ENCODE results near the gene RTP5.

Gene RTP5

DNA sequence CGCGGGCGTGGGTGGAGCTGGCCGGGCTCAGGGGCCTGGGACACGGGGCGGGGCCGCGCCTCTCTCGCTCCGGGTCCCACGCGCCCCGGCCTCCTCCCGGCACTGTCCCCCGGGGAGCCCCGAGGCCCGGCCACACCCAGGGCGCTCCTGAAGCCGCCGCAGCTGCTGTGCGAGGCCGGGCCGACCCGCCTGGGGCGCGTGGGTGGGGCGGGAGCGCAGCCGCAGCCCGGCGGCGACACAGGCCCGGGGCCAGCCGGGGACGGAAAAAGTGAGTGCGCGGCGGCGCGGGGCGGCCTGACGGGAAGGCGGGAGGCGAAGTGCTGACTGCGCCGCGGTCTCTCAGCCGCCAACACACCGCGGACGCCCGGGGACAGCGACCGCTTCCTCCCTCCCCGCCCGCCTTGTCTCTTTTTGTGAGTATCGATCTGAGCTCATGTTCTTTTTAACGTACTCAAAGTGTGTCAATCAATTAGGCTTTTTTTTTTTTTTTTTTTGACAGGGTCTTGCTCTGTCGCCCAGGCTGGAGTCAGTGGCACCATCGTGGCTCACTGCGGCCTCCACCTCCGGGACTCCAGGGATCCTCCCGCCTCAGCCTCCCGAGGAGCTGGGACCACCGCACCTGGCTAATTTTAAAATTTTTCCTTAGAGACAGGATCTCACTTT lies 25.3 kb upstream of the RTP5 start:
- DNase-seq = peak; percentile 88

DNA sequence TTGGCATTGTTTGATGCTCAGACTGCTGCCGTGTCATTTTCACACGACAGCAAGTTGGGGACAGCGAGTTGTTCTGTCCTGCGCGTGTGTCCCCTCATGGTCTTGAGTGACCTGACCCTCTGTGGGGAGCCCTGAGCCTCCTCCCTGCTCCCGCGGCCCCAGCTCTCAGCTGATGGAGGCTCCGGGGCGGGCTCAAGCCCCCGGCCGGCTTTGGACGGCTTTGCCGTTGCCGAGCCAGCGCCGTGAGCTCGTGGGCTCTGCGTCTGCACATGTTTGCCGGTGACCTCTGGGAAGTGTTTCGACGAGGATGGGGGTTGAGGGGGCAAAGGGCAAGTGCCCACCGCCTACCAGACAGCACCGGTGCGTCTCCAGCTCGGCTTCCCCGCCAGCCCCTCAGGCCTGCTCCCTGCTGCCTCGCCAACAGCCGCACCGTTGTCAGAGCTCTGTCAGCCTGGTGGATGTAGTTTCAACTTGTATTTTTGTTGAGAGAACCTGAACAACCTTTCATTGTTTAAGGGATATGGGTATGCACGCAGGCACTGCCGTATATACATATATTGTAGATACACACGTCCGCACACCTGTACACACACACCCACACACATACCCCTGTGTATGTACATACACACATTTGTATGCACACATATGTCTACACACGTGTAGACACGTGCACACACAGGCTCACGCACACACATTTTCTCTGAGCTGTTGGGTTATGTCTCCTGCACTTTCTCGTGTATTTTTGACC lies 24.5 kb upstream of the RTP5 start:
- no peak for DNase-seq

DNA sequence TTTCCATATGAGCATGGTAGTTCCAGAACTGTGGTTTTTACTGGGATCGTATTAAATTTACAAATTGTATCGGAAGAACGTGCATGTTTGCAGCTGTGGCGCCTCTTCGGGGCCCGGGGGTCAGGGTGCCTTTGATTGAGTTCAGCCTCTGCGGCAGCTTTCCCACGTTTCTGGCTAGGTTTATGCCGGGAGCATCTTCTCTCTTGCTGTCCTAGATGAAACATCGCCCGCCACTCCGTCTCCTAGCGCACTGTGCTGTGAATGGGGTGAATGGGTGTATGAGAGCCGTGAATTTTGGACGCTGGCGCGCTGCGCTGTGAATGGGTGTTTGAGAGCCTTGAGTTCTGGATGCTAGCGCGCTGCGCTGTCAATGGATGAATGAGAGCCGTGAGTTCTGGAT lies 23.1 kb upstream of the RTP5 start:
- no peak for DNase-seq

DNA sequence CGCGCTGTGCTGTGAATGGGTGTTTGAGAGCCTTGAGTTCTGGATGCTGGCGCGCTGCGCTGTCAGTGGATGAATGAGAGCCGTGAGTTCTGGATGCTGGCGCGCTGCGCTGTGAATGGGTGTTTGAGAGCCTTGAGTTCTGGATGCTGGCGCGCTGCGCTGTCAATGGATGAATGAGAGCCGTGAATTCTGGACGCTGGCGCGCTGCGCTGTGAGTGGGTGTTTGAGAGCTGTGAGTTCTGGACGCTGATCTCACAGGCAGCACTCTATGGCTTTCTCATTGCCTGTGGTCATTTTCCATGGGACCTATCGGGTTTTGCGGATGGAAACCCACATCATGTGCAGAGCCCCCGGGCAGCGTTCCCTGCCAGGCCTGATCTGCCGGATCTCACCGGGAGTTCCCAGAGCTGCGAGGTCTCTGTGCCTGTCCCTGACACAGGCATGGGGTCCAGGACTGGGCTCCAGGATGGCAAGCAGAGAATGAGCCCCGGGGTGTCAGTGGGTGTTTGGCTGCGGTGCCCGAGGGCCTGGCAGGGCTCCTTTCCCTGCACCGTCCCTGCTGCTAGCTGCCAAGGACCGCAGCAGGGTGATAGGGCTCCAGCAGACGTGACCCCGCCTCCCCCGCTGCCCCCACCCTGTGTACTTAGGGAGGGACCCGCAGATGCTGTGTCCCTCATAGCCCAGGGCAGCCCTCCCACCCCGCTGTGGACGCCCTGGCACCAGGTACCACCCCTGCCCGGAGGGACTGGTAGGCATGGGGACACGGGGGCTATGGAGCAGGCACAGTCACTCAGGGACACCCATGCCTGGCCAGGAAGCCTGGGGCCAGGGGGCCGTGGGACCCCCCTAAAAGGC lies 20.5 kb upstream of the RTP5 start:
- no peak for DNase-seq

DNA sequence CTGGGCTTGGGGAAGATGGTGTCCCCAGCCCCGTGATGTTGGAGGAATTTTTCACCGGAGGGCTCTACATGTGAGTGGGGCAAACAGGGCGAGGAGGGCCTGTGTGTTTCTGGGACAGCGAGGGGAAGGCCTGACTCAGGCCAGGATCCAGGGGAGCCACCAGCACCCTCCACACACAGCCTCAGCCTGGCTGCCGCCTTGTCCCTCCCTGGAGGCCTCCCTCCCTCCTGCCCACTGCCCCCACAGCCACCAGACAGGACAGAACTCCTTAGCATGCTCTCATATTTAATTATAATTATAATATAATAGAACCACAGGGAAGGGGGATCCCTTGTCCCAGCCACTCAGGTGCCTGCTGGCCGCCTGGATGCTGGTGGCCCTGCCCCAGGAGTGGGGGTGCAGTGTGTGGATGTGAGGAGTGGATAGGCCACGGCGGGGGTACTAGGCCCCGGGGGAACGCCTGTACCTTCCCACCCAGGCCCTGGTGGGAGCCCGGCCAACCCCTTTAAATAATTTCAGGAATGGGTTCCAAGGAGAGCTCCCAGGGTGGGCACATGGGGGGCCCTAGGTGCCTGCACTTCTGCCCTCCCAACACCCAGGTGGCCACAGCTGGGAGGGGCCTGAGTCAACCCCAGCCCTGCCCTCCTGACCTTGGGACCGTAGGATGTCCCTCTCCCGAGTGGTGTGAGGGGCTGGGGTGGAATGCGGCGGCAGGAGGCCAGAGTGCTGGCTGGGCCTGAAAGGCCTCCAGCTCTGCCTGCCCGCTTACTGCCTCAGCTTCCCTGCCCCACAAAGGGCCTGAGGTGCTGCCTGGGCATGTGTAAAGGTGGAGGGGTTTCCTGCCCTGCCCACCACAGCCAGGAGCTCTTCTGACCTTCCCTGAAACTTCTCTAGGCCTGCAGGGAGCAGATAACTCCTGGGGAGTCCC lies 19.6 kb upstream of the RTP5 start:
- DNase-seq = no peak

DNA sequence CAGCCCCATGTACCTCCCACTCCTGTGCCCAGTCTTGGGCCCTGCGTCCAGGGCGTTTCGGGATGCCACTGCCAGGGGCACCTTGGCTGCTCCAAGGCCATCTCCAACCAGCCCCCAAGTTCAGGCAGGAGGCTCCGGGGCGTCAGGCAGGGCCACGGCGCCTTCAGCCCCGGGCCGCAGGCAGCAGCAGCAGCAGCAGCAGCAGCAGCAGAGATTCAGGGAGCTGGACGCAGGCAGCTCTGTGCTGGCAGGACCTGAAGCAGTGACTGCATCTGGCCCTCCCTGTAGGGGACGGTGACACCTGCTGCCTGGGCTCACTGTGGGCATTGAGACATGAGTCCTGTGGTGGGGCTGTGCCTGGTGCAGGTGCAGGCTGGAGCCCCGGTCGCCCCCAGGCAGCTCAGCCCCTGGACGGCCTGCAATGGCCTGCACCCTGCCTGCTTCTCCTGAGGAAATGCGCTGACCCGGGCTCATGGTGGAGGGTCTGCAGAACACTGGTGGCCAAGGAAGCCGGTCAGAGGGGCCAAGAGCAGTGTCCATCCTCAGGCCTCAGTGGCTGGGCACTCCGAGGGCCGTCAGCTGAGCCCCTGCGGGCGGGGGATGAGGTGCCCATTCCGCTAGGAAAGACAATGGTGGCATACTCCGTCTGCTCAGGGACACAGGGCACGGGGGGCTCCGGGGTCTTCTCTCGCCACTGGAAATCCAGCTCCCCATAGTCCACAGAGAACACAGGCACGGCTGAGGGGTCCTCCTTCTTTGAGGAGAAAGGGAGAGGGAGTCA lies 18.8 kb upstream of the RTP5 start:
- no peak for DNase-seq

DNA sequence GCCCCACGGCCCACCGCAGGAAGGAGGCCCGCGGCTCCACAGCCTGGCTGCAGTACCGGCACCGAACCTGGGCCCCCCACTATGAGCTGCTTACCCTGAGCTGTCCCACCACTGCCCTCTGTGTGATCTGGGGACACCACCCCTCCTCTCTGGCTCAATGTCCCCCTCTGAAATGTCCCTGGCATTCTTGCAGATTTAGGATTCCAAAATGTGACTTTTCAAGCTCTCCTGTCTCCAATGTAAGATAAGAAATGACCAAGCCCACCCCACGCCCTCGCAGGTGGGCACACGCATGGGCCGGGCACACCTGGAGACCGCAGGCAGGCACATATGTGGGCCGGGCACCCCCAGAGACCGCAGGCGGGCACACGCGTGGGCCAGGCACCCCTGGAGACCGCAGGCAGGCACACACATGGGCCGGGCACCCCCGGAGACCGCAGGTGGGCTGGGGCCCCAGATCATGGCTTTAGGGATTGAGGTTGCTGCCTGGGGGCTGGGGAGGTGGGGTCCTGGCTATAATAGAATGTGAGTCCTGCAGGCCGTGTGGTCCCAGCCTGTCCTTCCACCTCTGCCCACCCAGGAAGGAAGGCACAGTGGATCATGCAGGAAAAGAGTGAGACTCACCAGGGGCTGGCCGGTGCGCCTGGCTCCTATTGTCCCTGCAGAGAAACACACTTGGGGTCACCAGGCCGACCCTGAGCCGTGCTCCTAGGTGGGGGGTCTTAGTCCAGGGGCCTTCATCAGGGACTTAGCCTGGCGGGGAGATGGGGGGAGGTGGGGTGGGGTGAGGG lies 18.0 kb upstream of the RTP5 start:
- DNase-seq = no peak

DNA sequence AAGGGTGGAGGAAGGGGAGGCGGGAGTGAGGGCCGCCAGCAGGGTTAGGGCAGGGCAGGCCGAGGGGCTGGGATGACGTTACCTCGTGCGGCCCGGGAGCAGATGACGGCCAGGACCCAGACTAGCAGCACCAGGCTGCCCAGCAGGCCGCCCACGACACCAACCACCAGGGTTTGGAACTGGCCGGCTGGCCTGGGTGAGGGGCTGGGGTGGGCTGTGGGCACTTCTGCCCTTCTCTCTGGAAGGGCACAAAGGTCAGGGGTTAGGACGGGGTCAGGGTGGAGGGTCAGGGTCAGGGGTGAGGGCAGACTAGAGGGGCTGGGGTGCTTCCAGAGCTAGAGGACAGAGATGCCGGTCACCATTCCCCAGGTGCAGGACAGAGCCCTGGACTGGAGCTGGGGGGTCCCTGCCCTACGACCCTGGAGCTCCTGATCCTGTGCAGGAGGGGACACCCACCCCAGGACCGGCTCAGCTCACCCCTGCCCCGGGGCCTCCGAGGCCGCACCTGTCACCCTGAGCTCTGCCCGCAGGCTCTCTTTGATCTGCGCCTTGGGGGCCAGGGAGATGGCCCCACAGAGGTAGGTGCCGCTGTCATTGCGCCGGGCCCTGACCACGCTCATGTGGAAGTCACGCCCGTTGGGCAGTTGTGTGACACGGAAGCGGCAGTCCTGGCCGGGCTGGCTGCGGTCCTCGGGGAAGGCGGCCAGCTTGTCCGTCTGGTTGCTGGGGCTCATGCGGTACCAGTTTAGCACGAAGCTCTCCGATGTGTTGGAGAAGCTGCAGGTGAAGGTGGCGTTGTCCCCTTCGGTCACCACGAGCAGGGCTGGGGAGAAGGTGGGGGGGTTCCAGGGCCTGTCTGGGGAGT lies 17.2 kb upstream of the RTP5 start:
- no peak for DNase-seq

DNA sequence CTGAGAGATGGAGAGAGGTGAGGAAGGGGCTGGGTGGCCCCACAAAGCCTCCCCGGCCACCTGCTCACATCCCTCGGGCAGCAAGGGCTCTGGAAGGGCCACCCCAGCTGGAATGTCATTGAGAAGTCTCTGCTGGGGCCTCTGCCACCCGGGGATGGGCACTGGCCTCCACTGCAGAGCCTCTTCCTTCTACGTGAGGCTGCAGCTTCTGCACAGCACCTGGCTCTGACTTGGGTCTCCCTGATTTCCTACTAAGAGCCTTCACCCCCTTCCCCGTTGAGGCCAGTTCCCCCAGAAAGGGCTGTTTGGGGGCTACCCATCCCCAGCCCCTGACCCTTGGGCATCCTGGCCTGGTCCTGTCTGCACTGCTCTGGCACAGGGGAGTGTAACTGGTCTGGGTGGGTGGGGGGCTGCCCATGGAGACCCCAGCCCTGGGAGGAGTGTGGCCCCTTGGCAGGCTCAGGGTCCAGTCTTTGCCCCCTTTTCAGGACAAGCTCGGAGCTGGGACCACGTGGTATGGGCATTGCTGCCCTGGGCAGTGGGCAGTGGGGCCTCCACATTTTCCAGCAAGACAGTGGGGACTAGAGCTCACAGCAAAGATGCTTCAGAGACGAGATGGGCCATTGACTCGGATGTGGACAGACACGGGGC lies 16.4 kb upstream of the RTP5 start:
- no peak for DNase-seq

DNA sequence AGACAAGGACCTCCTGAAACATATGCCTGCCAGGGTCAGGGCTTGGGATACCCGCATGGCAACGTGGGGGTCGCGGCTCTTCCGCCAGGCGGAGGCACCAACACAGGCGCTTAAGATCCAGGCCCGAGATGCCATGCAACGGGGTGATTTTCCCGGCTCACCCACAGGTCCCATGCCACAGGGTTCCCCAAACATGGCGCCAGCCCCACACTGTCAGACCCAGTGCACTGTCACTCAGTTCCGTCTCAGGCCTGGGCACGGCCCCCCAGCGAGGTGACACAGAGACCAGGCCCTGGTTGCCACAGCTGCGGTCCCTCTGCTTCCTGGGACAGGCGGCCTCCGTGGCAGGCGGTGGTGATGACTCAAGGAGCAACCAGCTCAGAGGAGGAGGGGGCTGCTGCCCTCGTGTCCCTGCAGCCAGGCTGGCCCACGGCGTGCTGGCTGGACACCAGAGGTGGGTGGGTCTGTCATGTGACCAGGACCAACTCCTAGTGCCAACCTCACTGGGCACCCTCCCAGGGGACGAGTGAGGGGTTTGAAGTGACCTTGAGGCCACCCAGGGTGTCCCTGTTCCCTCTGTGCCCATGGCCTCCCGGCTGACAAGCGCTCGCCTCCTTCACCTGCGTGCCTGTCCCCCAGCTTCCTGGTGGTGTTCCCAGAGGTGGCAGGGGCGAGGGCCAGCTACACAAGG lies 15.7 kb upstream of the RTP5 start:
- DNase-seq = peak; percentile 37

DNA sequence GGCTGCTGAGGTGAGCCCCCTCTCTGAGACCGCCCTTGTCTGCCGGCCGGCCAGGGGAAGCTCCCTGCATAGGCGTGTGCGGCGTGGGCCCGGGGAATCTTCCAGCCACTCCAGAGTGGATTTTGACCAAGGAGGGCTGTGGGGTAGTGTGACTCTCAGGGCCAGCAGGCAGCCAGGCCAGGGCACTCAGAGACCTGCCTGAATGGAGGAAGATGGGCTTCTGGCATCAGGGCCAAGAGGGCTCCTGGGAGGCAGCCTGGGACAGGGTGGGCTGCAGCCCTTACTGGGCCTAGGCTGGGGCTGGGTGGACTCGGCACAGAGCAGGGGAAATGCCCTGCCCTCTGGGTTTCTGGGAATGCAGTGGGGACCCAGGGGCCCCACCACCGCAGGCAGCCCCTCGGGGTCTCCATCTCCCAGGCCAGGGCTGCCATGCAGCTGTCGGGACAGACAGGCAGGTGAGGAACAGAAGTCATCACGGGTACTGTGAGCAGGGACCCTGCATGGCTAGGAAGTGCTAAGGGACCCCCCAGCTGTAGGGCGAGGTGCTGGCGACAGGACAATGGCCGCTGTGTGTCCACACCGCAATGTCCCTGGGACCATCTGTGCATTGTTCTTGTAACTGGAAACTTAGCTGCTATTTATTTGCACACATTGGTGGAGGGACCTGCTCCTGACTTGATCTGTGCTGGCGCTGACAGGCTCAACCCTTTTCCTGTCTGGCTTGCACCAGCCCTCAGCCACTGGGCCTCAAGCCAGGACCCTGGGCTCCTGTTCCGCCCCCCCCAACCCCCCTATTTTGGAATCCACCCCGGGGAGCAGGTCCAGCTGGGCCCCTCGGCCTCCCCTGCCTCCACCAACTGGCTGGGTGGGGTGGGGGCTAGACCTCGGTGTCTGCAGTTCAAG lies 14.9 kb upstream of the RTP5 start:
- DNase-seq = no peak

DNA sequence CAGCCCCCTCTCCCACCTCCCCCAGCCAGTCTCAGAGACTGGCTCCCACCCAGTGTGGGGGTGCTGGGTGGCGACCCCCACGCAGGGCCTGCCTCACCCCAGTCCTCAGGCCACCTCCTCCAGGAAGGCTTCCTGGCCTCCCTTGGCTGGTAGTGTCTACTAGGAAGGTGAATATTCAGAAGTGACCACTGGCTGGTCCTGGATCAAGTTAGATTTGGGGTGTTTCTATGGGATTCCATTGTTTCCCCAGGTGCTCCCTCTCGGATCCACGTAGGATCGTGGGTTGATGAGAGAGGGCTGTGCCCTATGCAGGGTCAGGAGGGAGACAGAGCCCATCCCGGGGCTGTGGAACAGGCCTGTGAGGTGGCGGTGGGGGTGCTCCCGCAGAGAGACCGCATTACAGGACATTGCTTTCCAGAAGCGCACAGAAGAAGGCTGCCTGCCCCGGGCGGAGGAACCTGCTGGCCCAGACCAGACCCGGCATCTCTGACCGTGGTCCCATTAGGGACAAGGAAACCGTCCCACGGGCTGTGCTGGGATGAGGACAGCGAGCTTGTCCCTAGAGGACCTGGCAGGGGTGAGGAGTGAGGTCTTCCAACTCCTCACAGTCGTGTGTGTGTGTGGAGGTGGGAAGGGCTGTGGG lies 14.2 kb upstream of the RTP5 start:
- no peak for DNase-seq

DNA sequence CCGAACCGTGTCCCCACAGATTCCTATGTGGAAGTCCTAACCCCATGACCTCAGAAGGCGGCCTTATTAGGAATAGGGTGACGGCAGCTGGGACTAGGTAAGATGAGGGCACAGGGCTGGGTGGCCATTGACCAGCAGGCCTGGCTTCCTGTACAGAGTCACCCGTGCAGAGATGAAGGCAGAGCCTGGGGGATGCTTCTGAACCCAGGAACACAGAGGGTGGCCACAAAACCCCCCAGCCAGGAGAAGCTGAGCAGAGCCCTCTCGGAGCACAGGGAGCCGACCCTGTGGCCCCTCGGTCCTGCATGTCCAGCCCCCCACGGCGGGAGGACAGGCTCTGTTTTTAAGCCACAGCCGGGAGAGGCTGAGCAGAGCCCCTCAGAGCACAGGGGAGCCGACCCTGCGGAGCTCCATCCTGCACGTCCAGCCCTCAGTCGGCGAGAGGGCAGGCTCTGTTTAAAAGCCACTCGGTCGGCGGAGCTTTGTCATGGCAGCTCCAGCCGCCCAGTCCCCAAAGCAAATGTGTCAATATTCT lies 13.6 kb upstream of the RTP5 start:
- no peak for DNase-seq

DNA sequence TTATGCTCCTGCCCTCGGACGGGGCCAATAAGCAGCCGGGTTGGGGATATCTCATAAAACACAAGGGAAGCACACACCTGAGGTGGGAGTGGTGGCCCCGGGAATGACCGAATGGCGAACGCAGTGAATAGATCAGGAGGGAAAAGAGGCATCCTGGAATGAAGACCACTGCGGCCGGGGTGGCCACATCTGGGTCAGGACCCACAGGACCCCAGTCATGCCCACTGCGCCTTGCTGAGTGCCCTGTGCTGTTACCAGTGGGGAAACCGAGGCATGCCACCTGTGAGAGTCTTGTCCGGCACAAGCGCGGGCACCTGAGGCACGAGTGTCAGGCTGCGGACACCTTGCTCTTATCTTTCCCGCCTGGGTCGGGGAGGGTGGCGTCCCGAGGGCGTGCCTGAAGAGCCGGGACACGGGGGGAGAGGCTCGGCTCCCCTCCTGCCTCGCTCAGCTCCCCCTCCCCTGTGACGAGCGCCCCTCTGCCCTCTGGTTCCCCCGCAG lies 12.4 kb upstream of the RTP5 start:
- DNase-seq = no peak

DNA sequence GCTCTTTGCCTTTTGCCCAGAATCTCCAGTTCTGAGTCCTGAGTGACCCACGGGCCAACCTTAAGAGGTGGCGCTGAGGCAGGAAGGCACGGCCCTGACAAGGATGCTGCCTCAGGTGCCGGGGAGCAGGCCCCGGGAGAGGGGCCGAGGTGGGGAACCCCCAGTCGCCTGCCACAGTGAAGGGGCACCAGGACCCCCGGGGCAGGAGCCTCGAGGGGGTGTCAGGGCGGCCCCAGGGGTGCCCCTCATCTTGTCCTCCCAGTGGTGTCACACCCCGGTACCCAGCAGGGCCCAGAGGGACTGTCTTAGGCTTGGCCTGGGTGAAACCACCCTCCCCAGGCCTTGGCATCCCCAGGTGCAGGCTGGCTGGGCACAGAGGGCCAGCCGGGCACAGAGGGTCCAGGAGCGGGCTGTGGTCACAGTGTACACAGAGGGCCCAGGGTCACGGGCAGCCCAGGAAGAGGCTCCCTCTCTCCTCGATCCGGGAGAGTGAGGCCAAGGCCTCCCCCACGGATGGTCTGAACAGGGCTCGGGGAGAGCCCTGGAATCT lies 11.9 kb upstream of the RTP5 start:
- no peak for DNase-seq

Data from activated T-cell treated with anti-CD3 and anti-CD28 coated beads, Interleukin-2, amount 50 U/mL, for 1 hour (primary cell).